ENCODE data around the gene NSD1. TPM values are rescaled to one million over a fixed set of nuclear protein-coding genes. Genes with fewer than 3 reads are reported as not detected.

Gene NSD1
- total RNA-seq, 1 donor from 2014 or later, result 38.5 TPM

- intact Hi-C loops (cut with micrococcal nuclease), result no loop called here
- no peak for ATAC-seq
- no peak for DNase-seq
Observed at GRCh38 chr5:177260961-177261360, 127.4 kb downstream of the NSD1 start.

- DNase-seq (no peak), ATAC-seq (no peak)
- intact Hi-C loops (cut with micrococcal nuclease), result no loop called here
Observed at GRCh38 chr5:177261510-177261909, 127.9 kb downstream of the NSD1 start.

GRCh38 chr5:177264178-177264577 lies 130.6 kb downstream of the NSD1 start:
- intact Hi-C loops (cut with micrococcal nuclease), result no loop called here
- no peak for DNase-seq

DNA sequence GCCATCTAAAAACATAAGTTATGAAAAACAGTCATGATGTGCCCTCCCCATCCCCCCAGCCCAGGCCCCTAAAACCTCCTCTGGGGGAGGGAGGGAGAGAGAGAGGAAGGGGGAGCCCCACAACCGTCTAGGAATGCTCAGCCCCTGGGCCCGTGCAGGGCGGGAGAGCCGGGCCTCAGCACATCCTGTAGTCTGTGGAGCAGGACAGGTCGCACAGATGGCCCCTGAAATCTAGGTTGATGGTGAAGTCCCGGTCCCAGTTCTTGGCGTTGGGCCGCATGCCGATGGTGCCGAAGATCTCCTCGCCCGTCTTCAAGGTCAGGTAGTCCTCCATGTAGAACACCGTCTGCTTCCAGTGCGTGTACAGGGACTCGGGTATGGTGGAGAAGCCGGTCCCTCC lies 131.8 kb downstream of the NSD1 start:
- ATAC-seq (no peak), DNase-seq (no peak)
- intact Hi-C loops (cut with micrococcal nuclease), result no loop called here

More at GRCh38 chr5:177264178-177264577, 130.6 kb downstream of the NSD1 start:
- no peak for ATAC-seq

GRCh38 chr5:177269232-177269895 lies 135.8 kb downstream of the NSD1 start:
- intact Hi-C loops (cut with micrococcal nuclease), result no loop called here
- no peak for DNase-seq
- no peak for ATAC-seq

GRCh38 chr5:177269976-177270375 lies 136.4 kb downstream of the NSD1 start:
- intact Hi-C loops (cut with micrococcal nuclease), result no loop called here
- ATAC-seq, result no peak
- DNase-seq, result no peak

DNA sequence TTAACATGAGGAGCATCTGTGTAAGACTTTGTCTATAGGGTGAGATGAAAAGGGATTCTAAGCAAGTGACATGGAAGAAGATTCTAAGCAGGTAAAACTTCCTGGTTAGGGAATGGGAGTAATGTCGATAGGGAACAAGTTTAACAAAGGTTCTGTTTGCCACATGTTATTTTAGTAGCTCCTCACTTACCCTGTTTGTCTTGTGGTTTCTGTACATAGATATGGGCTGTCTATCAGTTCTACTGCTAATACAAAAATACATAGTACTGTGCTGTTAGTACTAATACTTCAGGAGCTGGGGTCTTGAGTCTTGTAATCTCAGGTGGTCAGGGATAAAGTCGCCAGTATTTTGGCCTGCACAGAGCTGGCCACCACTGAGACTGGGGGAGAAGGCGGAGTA lies 137.1 kb downstream of the NSD1 start:
- ATAC-seq, result no peak
- intact Hi-C loops (cut with micrococcal nuclease), result no loop called here
- DNase-seq, result no peak

GRCh38 chr5:177271113-177271512 lies 137.5 kb downstream of the NSD1 start:
- ATAC-seq (no peak), DNase-seq (no peak)
- intact Hi-C loops (cut with micrococcal nuclease), result no loop called here

DNA sequence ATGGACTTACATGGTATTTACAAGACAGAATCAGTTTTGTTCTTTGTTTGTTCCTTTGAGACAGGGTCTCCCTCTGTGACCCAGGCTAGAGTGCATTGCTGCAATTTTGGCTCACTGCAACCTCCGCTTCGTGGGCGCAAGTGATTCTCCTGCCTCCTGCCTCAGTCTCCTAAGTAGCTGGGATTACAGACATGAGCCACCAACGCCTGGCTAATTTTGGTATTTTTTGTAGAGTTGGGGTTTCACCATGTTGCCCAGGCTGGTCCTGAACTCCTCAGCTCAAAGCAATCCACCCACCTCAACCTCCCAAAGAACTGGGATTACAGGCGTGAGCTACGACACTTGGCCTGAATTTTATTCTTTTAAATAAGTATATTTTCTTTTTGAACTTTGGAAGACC lies 142.3 kb downstream of the NSD1 start:
- intact Hi-C loops (cut with micrococcal nuclease), result no loop called here
- DNase-seq, result no peak
- ATAC-seq, result no peak

DNA sequence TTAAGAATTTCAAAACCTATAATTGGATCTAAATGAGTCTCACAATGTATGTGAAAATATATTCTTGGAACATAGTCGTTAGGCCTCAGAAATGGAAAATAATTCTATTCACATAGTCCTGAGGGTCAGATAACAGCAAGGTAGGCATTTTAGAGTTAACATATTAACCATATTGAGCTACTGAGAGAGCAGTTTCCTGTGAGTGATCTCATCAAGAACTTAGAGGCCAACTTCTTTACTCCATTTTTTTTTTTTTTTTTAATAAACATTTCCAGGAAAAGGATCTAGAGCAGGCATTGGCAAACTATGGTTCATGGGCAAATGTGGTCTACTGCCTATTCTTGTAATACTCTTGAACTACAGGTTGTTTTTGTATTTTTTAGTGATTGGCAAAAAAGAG lies 143.3 kb downstream of the NSD1 start:
- ATAC-seq (no peak), DNase-seq (no peak)
- intact Hi-C loops (cut with micrococcal nuclease), result no loop called here

DNA sequence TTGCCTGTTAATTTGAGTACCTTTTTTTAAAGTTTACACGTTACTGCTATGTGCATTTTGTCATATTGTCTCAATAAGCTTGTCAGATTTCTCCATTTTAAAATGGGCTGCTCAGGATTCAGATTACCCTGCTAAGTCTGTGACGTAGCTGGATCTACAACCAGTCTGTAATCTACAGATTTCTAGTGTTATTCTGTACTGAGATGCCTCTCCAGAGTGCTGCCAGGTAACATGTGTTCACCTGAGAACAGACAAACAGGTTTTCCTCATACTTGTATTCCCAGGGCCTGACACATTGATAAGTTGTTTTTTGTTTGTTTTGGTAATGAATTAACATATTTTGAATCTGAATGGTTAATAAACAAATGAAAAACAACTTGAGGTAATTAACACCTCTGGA lies 154.6 kb downstream of the NSD1 start:
- DNase-seq, result no peak
- intact Hi-C loops (cut with micrococcal nuclease), result no loop called here
- no peak for ATAC-seq

DNA sequence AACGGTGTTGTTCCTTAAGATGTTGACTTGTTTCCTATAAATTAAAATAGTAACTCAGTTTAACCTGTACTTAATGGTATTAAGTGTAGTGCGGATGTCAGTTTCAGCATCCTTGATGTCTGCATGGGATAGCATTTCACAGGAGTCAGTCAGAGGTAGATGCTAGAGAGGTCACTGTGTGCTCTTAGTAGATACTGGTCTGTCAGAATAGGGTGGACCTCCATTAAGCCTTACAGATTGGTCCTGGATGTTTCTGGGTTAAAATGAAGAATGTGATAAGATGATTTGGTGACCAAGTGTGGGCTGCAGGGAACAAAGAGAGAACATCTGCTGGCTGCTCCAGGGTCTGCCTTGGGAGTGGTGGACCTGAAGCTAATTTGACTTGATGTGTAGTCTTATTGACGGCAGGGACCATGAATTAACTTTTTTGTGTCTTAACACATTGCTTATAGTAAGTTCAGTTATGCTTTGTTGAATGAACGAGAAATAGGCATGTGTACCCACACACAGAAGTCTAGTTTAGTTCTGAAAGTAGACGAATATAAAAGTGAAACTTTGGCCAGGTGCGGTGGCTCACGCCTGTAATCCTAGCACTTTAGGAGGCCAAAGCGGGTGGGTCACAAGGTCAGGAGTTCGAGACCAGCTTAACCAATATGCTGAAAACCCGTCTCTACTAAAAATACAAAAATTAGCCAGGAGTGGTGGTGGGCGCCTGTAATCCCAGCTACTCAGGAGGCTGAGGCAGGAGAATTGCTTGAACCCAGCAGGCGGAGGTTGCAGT lies 157.4 kb downstream of the NSD1 start:
- ATAC-seq, result no peak
- intact Hi-C loops (cut with micrococcal nuclease), result no loop called here
- DNase-seq, result no peak

DNA sequence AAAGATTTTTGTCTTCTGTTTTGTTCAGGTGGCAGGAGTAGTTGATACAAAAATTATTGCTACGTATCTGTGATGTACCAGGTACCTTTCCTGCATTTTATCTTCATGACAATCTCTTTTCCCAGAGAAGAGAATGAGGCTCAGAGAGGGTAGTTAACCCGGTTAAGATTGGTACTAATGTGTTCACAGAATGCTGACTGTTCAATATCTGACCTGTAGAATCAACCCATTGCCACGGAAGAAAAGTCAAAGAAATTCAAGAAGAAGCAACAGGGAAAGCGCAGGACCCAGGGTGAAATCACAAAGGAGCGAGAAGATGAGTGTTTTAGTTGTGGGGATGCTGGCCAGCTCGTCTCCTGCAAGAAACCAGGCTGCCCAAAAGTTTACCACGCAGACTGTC lies 158.2 kb downstream of the NSD1 start:
- no peak for ATAC-seq
- no peak for DNase-seq
- intact Hi-C loops (cut with micrococcal nuclease), result no loop called here

GRCh38 chr5:177293819-177294581 lies 160.4 kb downstream of the NSD1 start:
- no peak for ATAC-seq
- no peak for DNase-seq
- intact Hi-C loops (cut with micrococcal nuclease), result no loop called here

- intact Hi-C loops (cut with micrococcal nuclease), result no loop called here
- ATAC-seq, result peak; percentile 84
- DNase-seq, result peak; percentile 50
Observed at GRCh38 chr5:177294632-177295031, 161.1 kb downstream of the NSD1 start.

- DNase-seq (no peak), ATAC-seq (no peak)
- intact Hi-C loops (cut with micrococcal nuclease), result no loop called here
Observed at GRCh38 chr5:177295924-177296323, 162.4 kb downstream of the NSD1 start.

DNA sequence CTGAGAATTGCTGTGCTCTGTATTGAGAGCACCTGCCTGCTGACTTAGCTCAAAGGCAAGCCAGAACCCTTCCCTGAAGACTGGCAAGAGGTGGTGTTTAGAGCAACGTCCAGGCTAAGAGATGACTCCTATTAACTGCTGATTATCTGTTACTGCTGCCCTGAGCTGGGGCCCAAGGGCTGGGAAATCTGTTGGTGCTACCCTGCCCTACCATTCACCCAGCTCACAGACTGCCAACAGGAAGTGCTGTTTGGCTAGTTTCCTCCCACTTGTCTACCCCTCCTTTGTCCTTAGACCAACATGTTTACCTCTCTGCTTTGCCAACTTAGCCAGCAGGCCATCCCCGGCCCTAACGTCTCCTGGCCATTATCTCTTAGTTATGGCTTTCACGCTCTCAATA lies 163.0 kb downstream of the NSD1 start:
- DNase-seq (no peak), ATAC-seq (peak; percentile 20)
- intact Hi-C loops (cut with micrococcal nuclease), result no loop called here

DNA sequence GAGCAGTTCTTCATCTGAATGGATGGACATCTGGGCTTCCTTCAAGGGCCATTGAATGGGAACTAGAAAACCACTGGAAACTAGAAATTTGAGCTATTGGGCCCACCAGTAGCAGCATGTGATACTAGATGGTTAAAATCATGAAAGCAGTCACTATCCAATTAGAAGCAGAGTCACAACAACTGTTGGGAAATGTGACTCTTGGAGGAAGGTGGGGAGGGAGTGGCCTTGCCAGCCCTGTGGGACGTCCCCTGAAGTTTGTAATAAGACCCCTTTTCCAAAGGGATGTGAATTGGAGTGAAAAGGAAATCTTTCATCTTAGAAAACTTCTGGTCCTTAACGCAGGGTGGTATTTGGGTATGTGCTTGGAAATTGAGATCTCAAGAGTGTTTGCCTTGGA lies 164.3 kb downstream of the NSD1 start:
- intact Hi-C loops (cut with micrococcal nuclease), result no loop called here
- no peak for ATAC-seq
- no peak for DNase-seq

DNA sequence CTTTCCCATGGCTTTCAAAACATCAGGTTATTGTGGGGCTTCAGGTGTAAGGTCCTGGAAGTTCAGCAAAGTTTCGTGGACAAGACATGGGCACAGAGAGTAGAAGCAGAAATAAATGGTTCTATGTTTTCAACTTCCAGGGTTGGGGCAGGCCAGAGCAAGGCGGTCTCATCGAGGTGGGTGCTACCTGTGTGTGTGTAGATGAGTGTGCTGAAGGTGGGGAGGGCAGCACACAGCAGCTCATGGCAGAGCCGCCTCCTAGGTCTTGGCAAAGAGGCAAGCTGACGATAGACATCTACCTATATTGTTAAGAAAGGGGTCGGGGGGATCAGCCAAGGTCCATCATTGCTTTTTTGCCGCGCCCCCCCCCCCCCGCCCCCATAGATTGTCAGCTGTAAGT lies 166.1 kb downstream of the NSD1 start:
- ATAC-seq, result no peak
- intact Hi-C loops (cut with micrococcal nuclease), result no loop called here
- no peak for DNase-seq

DNA sequence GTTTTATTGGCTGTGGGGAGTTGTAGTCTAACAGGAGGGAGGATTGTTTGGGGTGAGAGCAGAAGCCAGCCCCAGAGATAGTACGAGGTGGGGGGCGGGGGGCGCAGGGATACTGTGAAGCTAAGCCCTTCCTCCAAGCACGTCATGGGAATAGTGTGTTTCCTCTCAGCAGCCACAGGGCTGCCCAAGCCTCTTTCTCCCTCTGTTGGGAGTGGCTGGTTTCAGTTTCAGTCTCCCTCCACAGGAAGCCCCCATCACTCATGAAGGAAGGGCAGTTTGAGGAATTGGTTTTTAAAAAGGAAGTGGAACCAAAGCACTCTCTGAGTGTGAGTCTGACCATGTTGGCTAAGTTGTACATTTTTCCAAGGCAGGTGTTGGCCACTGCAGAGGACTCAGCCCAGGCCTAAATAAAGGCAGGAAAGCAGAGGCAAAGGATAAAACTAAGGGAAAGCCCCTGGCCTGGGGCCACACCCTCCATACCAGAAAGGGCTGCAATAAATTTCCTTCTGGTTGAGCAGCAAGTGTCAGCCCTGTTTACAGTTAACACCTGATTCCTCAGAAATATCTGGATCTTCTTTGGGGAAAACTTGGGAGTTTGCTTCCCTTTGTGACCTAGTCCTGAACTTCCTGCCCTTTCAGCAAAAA lies 166.8 kb downstream of the NSD1 start:
- peak; percentile 59 for DNase-seq
- peak; percentile 37 for ATAC-seq
- intact Hi-C loops (cut with micrococcal nuclease), result no loop called here
